HepG2 (cell line): ENCODE results near the gene CDK3. TPM values are rescaled to one million over a fixed set of nuclear protein-coding genes. Genes with fewer than 3 reads are reported as not detected.
A peak's percentile ranks its signal among the peaks of the same experiment; 100 is the strongest.

Experiments used
- CBX2 ChIP-seq, 2 experiments: fragments of 200-600 bp in 1 of 2; sonication (generic); formaldehyde crosslinking in 1 of 2; IDR thresholded peaks; 2 replicates each; pipeline versions ENCODE4 v1.7.0 to v1.8.1; 2018 to 2022; ENCODE audit warnings: low read depth in 2 of 2, low read length in 1 of 2, mild to moderate bottlenecking in 1 of 2, missing genetic modification reagents in 1 of 2
- CENPT ChIP-seq: sonication (generic); formaldehyde crosslinking; IDR thresholded peaks from 2 replicates; pipeline ENCODE4 v1.8.0; 2022; ENCODE audit warnings: low read depth, mild to moderate bottlenecking, moderate library complexity, missing genetic modification reagents
- DMAP1 ChIP-seq: IDR thresholded peaks from 2 replicates; pipeline ENCODE4 v1.6.1; 2016
- DNMT1 ChIP-seq: sonication (generic); formaldehyde crosslinking; IDR thresholded peaks from 2 replicates; pipeline ENCODE4 v1.5.1; 2020; ENCODE audit warnings: mild to moderate bottlenecking, missing genetic modification reagents
- HDAC2 ChIP-seq: sonication (generic); formaldehyde crosslinking; IDR thresholded peaks from 2 replicates; pipeline ENCODE4 v1.4.0; 2020; ENCODE audit warnings: missing genetic modification reagents
- HMG20A ChIP-seq: IDR thresholded peaks from 2 replicates; pipeline ENCODE4 v1.6.1; 2016; ENCODE audit warnings: borderline replicate concordance
- NCOA5 ChIP-seq: sonication (generic); formaldehyde crosslinking; IDR thresholded peaks from 2 replicates; pipeline ENCODE4 v1.4.0; 2020; ENCODE audit warnings: missing genetic modification reagents
- NFKB2 ChIP-seq: sonication (generic); formaldehyde crosslinking; IDR thresholded peaks from 2 replicates; pipeline ENCODE4 v1.4.0; 2020; ENCODE audit warnings: missing genetic modification reagents, borderline replicate concordance
- PAWR ChIP-seq: sonication (generic); formaldehyde crosslinking; IDR thresholded peaks from 2 replicates; pipeline ENCODE4 v1.4.0; 2020; ENCODE audit warnings: missing genetic modification reagents, mild to moderate bottlenecking, borderline replicate concordance
- RBFOX2 ChIP-seq: fragments of 200-400 bp; formaldehyde crosslinking; IDR thresholded peaks from 2 replicates; pipeline ENCODE4 v1.6.1; 2017; ENCODE audit warnings: low read depth, mild to moderate bottlenecking, low read length
- SAP130 ChIP-seq: IDR thresholded peaks from 2 replicates; pipeline ENCODE4 v1.6.1; 2016; ENCODE audit warnings: low read depth
- SP1 ChIP-seq, 2 experiments: fragments of 450-650 bp in 1 of 2; sonication (generic) in 1 of 2; formaldehyde crosslinking in 1 of 2; IDR thresholded peaks; 2 replicates each; pipeline versions ENCODE4 v1.4.0 to v1.6.1; 2016 to 2020; ENCODE audit warnings: missing genetic modification reagents in 1 of 2
- TBX2 ChIP-seq: sonication (generic); formaldehyde crosslinking; IDR thresholded peaks from 2 replicates; pipeline ENCODE4 v1.5.0; 2020; ENCODE audit warnings: missing genetic modification reagents, mild to moderate bottlenecking, borderline replicate concordance
- TCF7L2 ChIP-seq: IDR thresholded peaks from 2 replicates; pipeline ENCODE4 v1.6.1; 2011; ENCODE audit warnings: mild to moderate bottlenecking, low read depth, low read length, moderate library complexity
- U2AF2 ChIP-seq: fragments of 200-400 bp; formaldehyde crosslinking; IDR thresholded peaks from 2 replicates; pipeline ENCODE4 v1.6.1; 2017; ENCODE audit warnings: low read depth, mild to moderate bottlenecking, low read length
- ZFAT ChIP-seq: sonication (generic); formaldehyde crosslinking; conservative IDR thresholded peaks from 2 replicates; pipeline ENCODE4 v1.8.1; 2023; ENCODE audit warnings: missing genetic modification reagents, inconsistent platforms
- ZNF101 ChIP-seq: sonication (generic); formaldehyde crosslinking; IDR thresholded peaks from 2 replicates; pipeline ENCODE4 v1.4.0; 2020; ENCODE audit warnings: mild to moderate bottlenecking, low read depth, missing genetic modification reagents, borderline replicate concordance
- ZNF207 ChIP-seq: fragments of 450-650 bp; IDR thresholded peaks from 2 replicates; pipeline ENCODE4 v1.6.1; 2016; ENCODE audit warnings: antibody characterized with exemption, borderline replicate concordance
- ZNF224 ChIP-seq: sonication (generic); formaldehyde crosslinking; IDR thresholded peaks from 2 replicates; pipeline ENCODE4 v1.5.0; 2020; ENCODE audit warnings: mild to moderate bottlenecking, missing genetic modification reagents
- ZNF570 ChIP-seq: sonication (generic); formaldehyde crosslinking; IDR thresholded peaks from 2 replicates; pipeline ENCODE4 v1.4.0; 2020; ENCODE audit warnings: mild to moderate bottlenecking, missing genetic modification reagents, borderline replicate concordance
- ZNF598 ChIP-seq: sonication (generic); formaldehyde crosslinking; IDR thresholded peaks from 2 replicates; pipeline ENCODE4 v1.5.1; 2020; ENCODE audit warnings: mild to moderate bottlenecking, missing genetic modification reagents, borderline replicate concordance
- polyA plus RNA-seq, 8 experiments: library from polyadenylated mRNA; depleted of rRNA in 3 of 8; stranded (reverse) in 7 of 8; unstranded in 1 of 8; fragments of >200 nt; fragmentation: Illumina TruSeq in 4 of 8; extraction: Trizol in 4 of 8; gene quantifications; 2 replicates each; pipeline versions ENCODE4 v1.2.1 to v1.2.3, GENCODE V29; 2011 to 2016; ENCODE audit warnings: low read depth in 4 of 8, missing spikeins in 1 of 8, mixed read lengths in 1 of 8; ENCODE audit not compliant: insufficient read depth in 1 of 8
- total RNA-seq, 5 experiments: library from RNA; depleted of rRNA; stranded (reverse); fragments of >200 nt; fragmentation: Illumina TruSeq; extraction: Trizol; gene quantifications; 2 replicates each; pipeline ENCODE4 v1.2.3, GENCODE V29; 2016; ENCODE audit warnings: low read depth in 1 of 5
- TF ChIP-seq, protein P1 (sequence below): sonication (generic); formaldehyde crosslinking; IDR thresholded peaks from 2 replicates; pipeline ENCODE4 v1.4.0; 2020; ENCODE audit warnings: missing genetic modification reagents
- TF ChIP-seq, protein P2 (sequence below): sonication (generic); formaldehyde crosslinking; IDR thresholded peaks from 2 replicates; pipeline ENCODE4 v1.4.0; 2020; ENCODE audit warnings: mild to moderate bottlenecking, low read depth, missing genetic modification reagents
- TF ChIP-seq, protein P3 (sequence below): sonication (generic); formaldehyde crosslinking; IDR thresholded peaks from 2 replicates; pipeline ENCODE4 v1.8.1; 2023; ENCODE audit warnings: mild to moderate bottlenecking, inconsistent platforms, moderate library complexity, missing genetic modification reagents, borderline replicate concordance

Gene CDK3
- total and polyA plus RNA-seq, 2 of the 13 experiments (the other 11 are each of a cell fraction or from before 2014, with no cell fraction given): 5.8 to 11.4 TPM

DNA sequence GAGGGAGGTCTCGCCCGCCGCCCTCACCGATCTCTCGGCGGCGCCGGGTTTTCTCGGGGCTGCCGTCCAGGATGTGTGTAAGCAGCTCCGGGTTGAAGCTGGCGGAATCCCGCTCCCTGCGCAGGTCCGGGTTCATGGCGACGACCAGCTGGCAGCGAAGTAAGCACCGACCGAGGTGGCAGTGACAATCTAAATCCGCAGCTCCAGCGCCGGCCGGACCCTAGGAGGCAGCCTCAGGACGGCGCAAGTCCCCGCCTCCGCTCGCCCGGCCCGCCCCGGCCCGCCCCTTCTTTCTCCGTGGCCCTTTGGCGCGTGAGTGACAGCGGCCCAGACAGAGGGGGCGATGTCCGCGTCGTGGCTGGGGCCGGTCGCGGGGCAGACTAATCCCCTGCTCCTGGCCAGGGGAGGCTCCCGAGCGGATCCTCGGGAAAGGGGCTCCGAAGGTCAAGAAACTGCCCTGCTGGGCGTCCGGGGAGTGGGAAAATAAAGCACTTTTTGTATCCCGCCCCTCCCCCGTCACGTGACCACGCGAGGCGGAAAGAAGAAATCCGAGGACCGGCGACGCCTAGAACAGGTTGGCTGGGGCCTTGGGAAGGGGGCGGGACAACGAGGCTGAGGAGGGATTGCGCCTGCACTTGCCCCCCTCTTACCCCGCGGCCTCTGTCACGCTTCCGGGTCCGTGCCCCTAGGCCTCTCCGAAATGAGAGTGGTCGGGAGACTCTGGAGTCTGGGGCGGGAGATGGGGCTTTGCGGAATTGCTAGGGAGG is 21.5 kb upstream of the CDK3 start, which contains the start of the genes ACOX1 and TEN1 (continued):
- TF ChIP-seq, protein P1, sequence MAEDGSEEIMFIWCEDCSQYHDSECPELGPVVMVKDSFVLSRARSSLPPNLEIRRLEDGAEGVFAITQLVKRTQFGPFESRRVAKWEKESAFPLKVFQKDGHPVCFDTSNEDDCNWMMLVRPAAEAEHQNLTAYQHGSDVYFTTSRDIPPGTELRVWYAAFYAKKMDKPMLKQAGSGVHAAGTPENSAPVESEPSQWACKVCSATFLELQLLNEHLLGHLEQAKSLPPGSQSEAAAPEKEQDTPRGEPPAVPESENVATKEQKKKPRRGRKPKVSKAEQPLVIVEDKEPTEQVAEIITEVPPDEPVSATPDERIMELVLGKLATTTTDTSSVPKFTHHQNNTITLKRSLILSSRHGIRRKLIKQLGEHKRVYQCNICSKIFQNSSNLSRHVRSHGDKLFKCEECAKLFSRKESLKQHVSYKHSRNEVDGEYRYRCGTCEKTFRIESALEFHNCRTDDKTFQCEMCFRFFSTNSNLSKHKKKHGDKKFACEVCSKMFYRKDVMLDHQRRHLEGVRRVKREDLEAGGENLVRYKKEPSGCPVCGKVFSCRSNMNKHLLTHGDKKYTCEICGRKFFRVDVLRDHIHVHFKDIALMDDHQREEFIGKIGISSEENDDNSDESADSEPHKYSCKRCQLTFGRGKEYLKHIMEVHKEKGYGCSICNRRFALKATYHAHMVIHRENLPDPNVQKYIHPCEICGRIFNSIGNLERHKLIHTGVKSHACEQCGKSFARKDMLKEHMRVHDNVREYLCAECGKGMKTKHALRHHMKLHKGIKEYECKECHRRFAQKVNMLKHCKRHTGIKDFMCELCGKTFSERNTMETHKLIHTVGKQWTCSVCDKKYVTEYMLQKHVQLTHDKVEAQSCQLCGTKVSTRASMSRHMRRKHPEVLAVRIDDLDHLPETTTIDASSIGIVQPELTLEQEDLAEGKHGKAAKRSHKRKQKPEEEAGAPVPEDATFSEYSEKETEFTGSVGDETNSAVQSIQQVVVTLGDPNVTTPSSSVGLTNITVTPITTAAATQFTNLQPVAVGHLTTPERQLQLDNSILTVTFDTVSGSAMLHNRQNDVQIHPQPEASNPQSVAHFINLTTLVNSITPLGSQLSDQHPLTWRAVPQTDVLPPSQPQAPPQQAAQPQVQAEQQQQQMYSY (CRISPR knock-in tag): peak; percentile 57; the same call in 1 of the 2 replicates
- TF ChIP-seq TCF7L2 (no peak), ZNF224 (CRISPR knock-in tag) (peak; percentile 47; the same call in 1 of the 2 replicates), ZNF598 (CRISPR knock-in tag) (peak; percentile 88), ZNF101 (CRISPR knock-in tag) (0 out of 2 replicates have a peak, but pooled peaks have one; percentile 50), U2AF2 (no peak), ZNF207 (0 out of 2 replicates have a peak, but pooled peaks have one; percentile 80), CENPT (no peak), PAWR (CRISPR knock-in tag) (peak; percentile 84; the same call in 1 of the 2 replicates), CBX2 (IDR thresholded peaks at IDR 0.05; ENCODE audit: low read depth, low read length) (no peak), CBX2 (CRISPR knock-in tag; IDR thresholded peaks at IDR 0.05; ENCODE audit: low read depth) (0 out of 2 replicates have a peak, but pooled peaks have one; percentile 7), DNMT1 (CRISPR knock-in tag) (peak; percentile 15; the same call in 1 of the 2 replicates), ZFAT (no peak), HDAC2 (CRISPR knock-in tag) (peak; percentile 85), DMAP1 (CRISPR knock-in tag) (peak; percentile 93), RBFOX2 (peak; percentile 98), SP1 (IDR thresholded peaks at IDR 0.05) (no peak), SP1 (CRISPR knock-in tag; IDR thresholded peaks at IDR 0.05) (peak; percentile 82), HMG20A (CRISPR knock-in tag) (no peak; the same call in none of the 2 replicates), ZNF570 (CRISPR knock-in tag) (no peak; the same call in 1 of the 2 replicates), NCOA5 (CRISPR knock-in tag) (0 out of 2 replicates have a peak, but pooled peaks have one; percentile 46), SAP130 (CRISPR knock-in tag) (peak; percentile 91), NFKB2 (peak; percentile 76; the same call in 1 of the 2 replicates), TBX2 (CRISPR knock-in tag) (peak; percentile 96)
- TF ChIP-seq, protein P2, sequence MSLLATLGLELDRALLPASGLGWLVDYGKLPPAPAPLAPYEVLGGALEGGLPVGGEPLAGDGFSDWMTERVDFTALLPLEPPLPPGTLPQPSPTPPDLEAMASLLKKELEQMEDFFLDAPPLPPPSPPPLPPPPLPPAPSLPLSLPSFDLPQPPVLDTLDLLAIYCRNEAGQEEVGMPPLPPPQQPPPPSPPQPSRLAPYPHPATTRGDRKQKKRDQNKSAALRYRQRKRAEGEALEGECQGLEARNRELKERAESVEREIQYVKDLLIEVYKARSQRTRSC (CRISPR knock-in tag): peak; percentile 84
- TF ChIP-seq, protein P3, sequence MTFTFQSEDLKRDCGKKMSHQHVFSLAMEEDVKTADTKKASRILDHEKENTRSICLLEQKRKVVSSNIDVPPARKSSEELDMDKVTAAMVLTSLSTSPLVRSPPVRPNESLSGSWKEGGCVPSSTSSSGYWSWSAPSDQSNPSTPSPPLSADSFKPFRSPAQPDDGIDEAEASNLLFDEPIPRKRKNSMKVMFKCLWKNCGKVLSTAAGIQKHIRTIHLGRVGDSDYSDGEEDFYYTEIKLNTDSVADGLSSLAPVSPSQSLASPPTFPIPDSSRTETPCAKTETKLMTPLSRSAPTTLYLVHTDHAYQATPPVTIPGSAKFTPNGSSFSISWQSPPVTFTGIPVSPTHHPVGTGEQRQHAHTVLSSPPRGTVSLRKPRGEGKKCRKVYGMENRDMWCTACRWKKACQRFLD (CRISPR knock-in tag): no peak; the same call in 1 of the 2 replicates
